Prostate gland (tissue), 2 donors: ENCODE results near the gene UGT8. TPM values are rescaled to one million over a fixed set of nuclear protein-coding genes. Genes with fewer than 3 reads are reported as not detected.

Experiments used
- DNase-seq: peaks from one replicate; pipeline ENCODE4 v3.0.0-alpha.2; 2019; ENCODE audit warnings: low spot score
- H3K27ac ChIP-seq, 2 donors: fragments of 200-600 bp; sonication (generic); 2 replicates each; pipeline ENCODE4 v1.5.1; 2017 to 2019
- H3K27me3 ChIP-seq: fragments of 200-600 bp; sonication (generic); replicated peaks from 2 replicates; pipeline ENCODE4 v1.5.1; 2019; ENCODE audit not compliant: insufficient read depth
- H3K36me3 ChIP-seq, 2 donors: fragments of 200-600 bp; sonication (generic); 1 replicate in 1 of 2; 2 replicates in 1 of 2; pipeline versions ENCODE4 v1.5.1 to v1.8.1; 2017 to 2019
- H3K4me1 ChIP-seq: fragments of 200-600 bp; sonication (generic); replicated peaks from 2 replicates; pipeline ENCODE4 v1.5.1; 2019
- H3K4me3 ChIP-seq, 2 donors: fragments of 200-600 bp; sonication (generic); 2 replicates each; pipeline ENCODE4 v1.5.1; 2017 to 2019
- H3K9me3 ChIP-seq: fragments of 200-600 bp; sonication (generic); 2 replicates; pipeline ENCODE4 v1.5.1; 2017
- POLR2A ChIP-seq: fragments of 450-650 bp; IDR thresholded peaks from one replicate; pipeline ENCODE4 v1.6.1; 2016; ENCODE audit warnings: antibody characterized with exemption, mild to moderate bottlenecking
- POLR2AphosphoS5 ChIP-seq: sonication (generic); formaldehyde crosslinking; IDR thresholded peaks from one replicate; pipeline ENCODE4 v1.6.1; 2017; ENCODE audit warnings: antibody characterized with exemption
- WGBS: methylation state at CpG from one replicate; pipeline ENCODE4 v1.1.5; 2018; 5-methylcytosine and 5-hydroxymethylcytosine counted together
- intact Hi-C: fragments of 100-400 bp; cut with DNase I; formaldehyde crosslinking; loops from one replicate; pipeline ENCODE4 v1.14.2; 2022
- total RNA-seq, 2 donors: library from RNA; depleted of rRNA; stranded (reverse); fragments of >200 nt; gene quantifications; one replicate each; pipeline ENCODE4 v1.1.0, GENCODE V29; 2016
- TF ChIP-seq, protein P1 (sequence below), 4 experiments: fragments of 200-600 bp in 2 of 4; fragments of 450-650 bp in 2 of 4; sonication (generic) in 2 of 4; IDR thresholded peaks; 1 replicate in 3 of 4; 2 replicates in 1 of 4; pipeline ENCODE4 v1.5.1; 2016 to 2019; ENCODE audit warnings: antibody characterized with exemption in 4 of 4, mild to moderate bottlenecking in 2 of 4, moderate library complexity in 2 of 4

UGT8 gene
- total RNA-seq, 2 donors from 2014 or later: 0.55 to 2.0 TPM

- H3K9me3 ChIP-seq: no peaks in the 10 kb centered on the region
- no peaks in the 10 kb centered on the region for H3K27me3 ChIP-seq
- DNase-seq: no peak
- TF ChIP-seq POLR2A (no peak), POLR2AphosphoS5 (no peak)
- TF ChIP-seq, protein P1, sequence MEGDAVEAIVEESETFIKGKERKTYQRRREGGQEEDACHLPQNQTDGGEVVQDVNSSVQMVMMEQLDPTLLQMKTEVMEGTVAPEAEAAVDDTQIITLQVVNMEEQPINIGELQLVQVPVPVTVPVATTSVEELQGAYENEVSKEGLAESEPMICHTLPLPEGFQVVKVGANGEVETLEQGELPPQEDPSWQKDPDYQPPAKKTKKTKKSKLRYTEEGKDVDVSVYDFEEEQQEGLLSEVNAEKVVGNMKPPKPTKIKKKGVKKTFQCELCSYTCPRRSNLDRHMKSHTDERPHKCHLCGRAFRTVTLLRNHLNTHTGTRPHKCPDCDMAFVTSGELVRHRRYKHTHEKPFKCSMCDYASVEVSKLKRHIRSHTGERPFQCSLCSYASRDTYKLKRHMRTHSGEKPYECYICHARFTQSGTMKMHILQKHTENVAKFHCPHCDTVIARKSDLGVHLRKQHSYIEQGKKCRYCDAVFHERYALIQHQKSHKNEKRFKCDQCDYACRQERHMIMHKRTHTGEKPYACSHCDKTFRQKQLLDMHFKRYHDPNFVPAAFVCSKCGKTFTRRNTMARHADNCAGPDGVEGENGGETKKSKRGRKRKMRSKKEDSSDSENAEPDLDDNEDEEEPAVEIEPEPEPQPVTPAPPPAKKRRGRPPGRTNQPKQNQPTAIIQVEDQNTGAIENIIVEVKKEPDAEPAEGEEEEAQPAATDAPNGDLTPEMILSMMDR (IDR thresholded peaks at IDR 0.05): no peak
- no peaks in the 10 kb centered on the region for H3K36me3 ChIP-seq
- 45% methylated on average over 2 of the region's 2 CpGs for WGBS
- intact Hi-C loops: no loop called here
- H3K4me3 ChIP-seq: no peak overlapping the region
- H3K27ac ChIP-seq: no peak overlapping the region
- H3K4me1 ChIP-seq: no peaks in the 10 kb centered on the region
These were observed 75.5 kb downstream of the UGT8 start for GRCh38 chr4:114674080-114674479.

- H3K4me3 ChIP-seq: no peak overlapping the region
- WGBS: 59% methylated on average over 1 of the region's 1 CpG
These were observed 78.9 kb downstream of the UGT8 start for GRCh38 chr4:114677346-114677979.

DNA sequence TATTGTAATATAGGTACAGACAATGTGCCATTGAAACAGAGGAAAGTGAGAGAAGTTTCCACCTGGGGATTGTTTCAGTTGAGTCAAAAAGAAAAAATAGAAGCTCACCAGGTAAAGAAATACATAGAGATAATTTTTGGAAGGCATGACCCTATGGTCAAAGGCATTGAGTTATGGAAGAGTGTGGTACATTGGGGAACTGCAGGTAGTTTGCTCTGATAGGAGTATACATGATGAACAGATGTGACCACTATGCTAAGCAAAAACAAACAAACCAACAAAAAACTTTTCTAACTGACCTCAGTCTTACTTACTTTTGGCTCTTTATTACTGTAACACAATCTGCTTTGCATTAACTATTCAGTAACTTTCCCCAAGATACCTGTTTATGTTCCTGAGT lies 85.9 kb downstream of the UGT8 start:
- intact Hi-C loops: no loop called here
- Histone ChIP-seq H3K27me3 (no peaks in the 10 kb centered on the region), H3K9me3 (no peaks in the 10 kb centered on the region), H3K36me3 (no peaks in the 10 kb centered on the region), H3K4me3 (no peak overlapping the region), H3K4me1 (no peaks in the 10 kb centered on the region), H3K27ac (no peak overlapping the region)
- TF ChIP-seq POLR2A (no peak), POLR2AphosphoS5 (no peak)
- TF ChIP-seq, protein P1 (IDR thresholded peaks at IDR 0.05): peak in 1 of 4 experiments; percentile 24
- DNase-seq: no peak

More at GRCh38 chr4:114677346-114677979, 78.9 kb downstream of the UGT8 start:
- Histone ChIP-seq H3K27ac (no peak overlapping the region), H3K4me1 (no peaks in the 10 kb centered on the region), H3K27me3 (no peaks in the 10 kb centered on the region), H3K36me3 (no peaks in the 10 kb centered on the region), H3K9me3 (no peaks in the 10 kb centered on the region)
- TF ChIP-seq, protein P1 (IDR thresholded peaks at IDR 0.05): no peak
- TF ChIP-seq POLR2AphosphoS5 (no peak), POLR2A (no peak)
- intact Hi-C loops: no loop called here
- DNase-seq: no peak

- Histone ChIP-seq H3K27ac (no peak overlapping the region), H3K4me1 (no peaks in the 10 kb centered on the region), H3K9me3 (no peaks in the 10 kb centered on the region), H3K27me3 (no peaks in the 10 kb centered on the region), H3K4me3 (no peak overlapping the region), H3K36me3 (no peaks in the 10 kb centered on the region)
- 64% methylated on average over 3 of the region's 3 CpGs for WGBS
- TF ChIP-seq, protein P1 (IDR thresholded peaks at IDR 0.05): no peak
- TF ChIP-seq POLR2AphosphoS5 (no peak), POLR2A (no peak)
- no peak for DNase-seq
- intact Hi-C loops: no loop called here
These were observed 89.5 kb downstream of the UGT8 start for GRCh38 chr4:114688059-114688458.

- Histone ChIP-seq H3K27me3 (no peaks in the 10 kb centered on the region), H3K4me1 (no peaks in the 10 kb centered on the region), H3K27ac (no peak overlapping the region), H3K9me3 (no peaks in the 10 kb centered on the region), H3K4me3 (no peak overlapping the region), H3K36me3 (no peaks in the 10 kb centered on the region)
- DNase-seq: no peak
- TF ChIP-seq, protein P1 (IDR thresholded peaks at IDR 0.05): no peak
- TF ChIP-seq POLR2A (no peak), POLR2AphosphoS5 (no peak)
- intact Hi-C loops: loop anchor here (10.0 kb wide), 1 partner anchor 296 kb away; no protein-coding TSS in a partner anchor
These were observed 92.0 kb downstream of the UGT8 start for GRCh38 chr4:114690571-114690970.
